ENCODE data around the gene GPR15.

Gene GPR15

DNA sequence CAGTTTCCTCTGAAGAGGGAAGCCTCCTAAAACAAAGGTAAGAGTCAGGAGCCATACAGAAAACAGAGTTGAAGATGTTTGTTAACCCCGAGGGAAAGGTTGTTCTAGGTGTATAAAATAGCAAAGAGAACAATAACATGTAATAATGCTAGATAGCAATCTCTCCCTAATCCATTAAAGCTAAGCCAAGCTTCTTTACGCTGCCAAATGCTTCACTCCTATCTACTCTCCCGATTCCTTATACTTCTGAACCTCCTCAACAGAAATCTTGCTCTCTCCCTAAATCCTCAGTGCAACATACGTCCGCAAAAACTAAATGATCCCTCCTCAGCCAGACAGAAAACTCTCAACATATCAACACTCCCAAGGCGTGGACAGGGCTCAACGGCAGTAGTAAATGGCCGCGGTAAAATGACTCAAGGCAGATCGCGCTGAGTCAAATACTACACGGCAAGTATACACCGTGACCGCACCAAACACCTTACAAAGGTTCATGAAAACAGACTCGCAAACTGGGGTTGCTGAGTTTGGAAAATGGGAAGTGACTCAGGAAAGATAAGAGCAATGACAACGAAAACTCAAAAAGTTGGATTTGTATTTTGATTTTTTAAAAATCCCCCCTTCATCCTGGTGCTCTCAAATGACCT lies 9.8 kb upstream of the GPR15 start:
- H3K27ac Mint-ChIP-seq, result peak overlapping the region; percentile 72
- ATAC-seq, result peak; percentile 73
- H3K4me3 Mint-ChIP-seq, result peak overlapping the region; percentile 89
- H3K36me3 Mint-ChIP-seq, result peaks cover 55% of the 10 kb centered on the region
- peaks cover 64% of the 10 kb centered on the region for H3K4me1 Mint-ChIP-seq
- H3K9me3 Mint-ChIP-seq, result no peaks in the 10 kb centered on the region
- no peaks in the 10 kb centered on the region for H3K27me3 Mint-ChIP-seq

DNA sequence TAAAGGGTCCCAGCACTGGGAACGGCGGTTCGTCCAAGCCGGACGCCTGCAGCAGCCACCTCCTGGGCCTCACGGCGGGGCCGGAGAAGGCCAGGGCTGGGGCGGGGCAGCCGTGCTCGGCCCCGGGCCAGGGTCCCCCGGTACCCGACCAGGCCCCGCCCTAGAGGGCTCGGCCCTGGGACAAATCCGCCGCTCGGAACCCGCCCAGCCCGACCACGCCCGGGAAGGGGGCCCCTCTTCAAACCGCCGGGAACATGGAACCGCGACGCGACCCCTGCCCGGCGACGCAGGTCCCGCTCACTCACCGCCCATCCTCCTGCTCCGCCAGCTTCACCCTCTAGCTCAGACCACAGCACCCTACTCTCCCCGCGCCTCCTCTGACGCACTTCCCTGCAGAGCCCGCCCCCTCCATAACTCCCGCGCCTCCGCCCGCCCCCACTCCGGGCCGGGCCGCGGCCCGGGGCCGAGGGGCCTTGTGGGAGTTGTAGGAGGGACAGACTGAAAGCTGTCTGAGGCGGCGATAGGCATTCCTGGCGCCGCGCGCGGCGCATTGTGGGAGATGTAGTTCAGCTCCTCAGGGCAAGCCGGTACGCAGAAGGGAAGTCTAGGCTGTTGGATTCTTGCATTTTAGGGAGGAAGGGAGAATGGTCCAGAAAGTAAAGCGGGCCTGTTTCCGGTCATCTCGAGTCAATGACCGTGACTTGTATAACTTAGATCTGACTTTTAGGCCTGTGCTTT lies 9.1 kb upstream of the GPR15 start, which contains the start of gene CLDND1:
Gene CLDND1, minus strand, starts transcription at position 359 of the 738 bp plus-strand sequence. CDS start 1,478 bp downstream, outside the sequence.
- Mint-ChIP-seq H3K4me3 (peak within 1 kb of the TSS; percentile 89), H3K27ac (peak within 1 kb of the TSS; percentile 72), H3K27me3 (no peaks in the 10 kb centered on the region), H3K9me3 (no peaks in the 10 kb centered on the region), H3K36me3 (peaks cover 53% of the 10 kb centered on the region), H3K4me1 (peaks cover 64% of the 10 kb centered on the region)
- peak; percentile 99 for ATAC-seq

DNA sequence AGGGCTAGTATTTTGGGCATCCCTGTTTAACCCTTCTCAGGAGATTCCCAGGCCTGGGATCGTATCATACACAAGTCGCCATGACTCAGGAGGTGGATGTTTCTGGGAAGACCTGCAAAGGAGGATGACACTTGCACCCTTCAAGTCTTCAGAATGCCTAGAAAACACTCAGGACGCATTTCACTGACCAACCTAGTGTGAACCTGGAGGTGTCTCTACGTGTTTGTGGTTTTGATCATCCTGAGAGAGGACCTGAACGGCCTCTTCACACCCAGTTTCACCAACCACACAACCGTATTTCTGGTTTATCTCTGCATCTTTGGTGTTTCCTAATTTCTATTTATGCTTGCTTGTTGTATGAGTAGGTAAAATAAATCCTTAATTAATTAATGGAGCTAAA lies 6.3 kb upstream of the GPR15 start:
- H3K9me3 Mint-ChIP-seq, result no peaks in the 10 kb centered on the region
- H3K36me3 Mint-ChIP-seq, result peaks cover 42% of the 10 kb centered on the region
- H3K4me3 Mint-ChIP-seq, result no peak overlapping the region
- no peak for ATAC-seq
- H3K4me1 Mint-ChIP-seq, result peaks cover 55% of the 10 kb centered on the region
- H3K27ac Mint-ChIP-seq, result peak overlapping the region; percentile 40
- no peaks in the 10 kb centered on the region for H3K27me3 Mint-ChIP-seq

DNA sequence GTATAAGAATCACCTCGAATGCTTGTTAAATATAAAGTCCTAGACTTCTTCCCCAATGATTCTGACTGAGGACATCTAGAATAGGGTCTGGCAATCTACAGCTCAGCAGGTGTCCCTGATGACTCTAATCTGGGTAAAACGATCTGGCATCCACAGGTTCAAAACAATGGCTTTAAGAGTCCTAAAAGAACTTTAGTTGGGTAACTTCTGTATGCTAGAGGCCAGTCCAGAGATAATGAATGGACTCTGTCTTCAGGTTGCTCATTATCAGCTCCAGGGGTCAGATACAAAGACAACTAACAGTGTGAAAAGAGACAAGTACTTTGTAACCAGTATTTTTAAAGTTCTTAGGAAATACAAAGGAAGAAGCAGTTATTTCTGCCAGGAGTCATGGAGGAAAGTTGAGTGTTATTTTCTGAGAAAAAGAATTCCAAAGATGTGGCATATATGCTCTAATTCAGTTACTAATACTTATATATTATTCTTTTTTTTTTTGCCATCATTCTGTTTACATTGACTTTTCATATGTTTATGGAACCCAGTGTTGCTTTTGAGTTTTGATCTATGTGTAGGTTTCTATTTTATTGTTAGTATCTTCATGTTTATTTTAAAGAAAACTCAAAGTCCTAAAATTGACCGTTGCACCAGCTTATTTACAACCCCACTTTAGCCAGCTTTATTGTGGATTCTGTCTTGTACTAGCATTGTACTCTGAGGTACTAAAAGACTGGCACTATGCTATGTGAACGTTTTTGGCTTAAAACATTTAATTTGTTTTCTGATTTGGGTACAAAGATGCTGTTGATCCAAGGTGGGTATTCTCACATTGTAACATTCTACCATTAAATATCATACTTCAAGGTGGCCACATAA lies 3.1 kb upstream of the GPR15 start:
- Mint-ChIP-seq H3K27me3 (no peaks in the 10 kb centered on the region), H3K9me3 (no peaks in the 10 kb centered on the region), H3K36me3 (peaks cover 59% of the 10 kb centered on the region), H3K27ac (peak overlapping the region; percentile 51), H3K4me1 (peaks cover 43% of the 10 kb centered on the region), H3K4me3 (peak overlapping the region; percentile 67)
- ATAC-seq, result no peak

DNA sequence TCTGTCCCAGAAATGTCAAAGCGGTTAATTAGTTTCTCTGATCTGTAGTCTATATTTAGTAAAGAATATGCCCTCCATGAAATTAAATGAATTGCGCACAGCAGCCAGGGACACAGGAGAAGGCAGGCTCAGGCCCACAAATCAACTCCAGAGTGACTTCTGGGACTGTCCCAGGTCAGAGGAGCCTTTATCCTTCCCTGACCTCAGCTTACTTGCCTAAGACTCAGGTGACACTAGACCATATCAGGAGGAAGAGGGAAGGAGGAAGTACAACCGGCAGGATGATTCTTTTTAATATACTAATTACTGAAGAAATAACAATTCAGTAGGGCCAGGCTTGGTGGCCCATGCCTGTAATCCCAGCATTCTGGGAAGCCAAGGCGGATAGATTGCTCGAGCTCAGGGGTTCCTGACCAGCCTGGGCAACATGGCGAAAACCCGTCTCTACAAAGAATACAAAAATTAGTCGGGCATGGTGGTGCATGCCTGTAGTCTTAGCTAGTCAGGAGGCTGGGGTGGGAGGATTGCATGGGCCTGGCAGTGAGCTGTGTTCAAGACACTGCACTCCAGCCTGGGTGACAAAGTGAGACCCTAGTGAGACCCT lies 1.8 kb upstream of the GPR15 start:
- Mint-ChIP-seq H3K36me3 (peaks cover 47% of the 10 kb centered on the region), H3K4me1 (peaks cover 32% of the 10 kb centered on the region), H3K27ac (peak overlapping the region; percentile 43), H3K4me3 (peak overlapping the region; percentile 84), H3K9me3 (no peaks in the 10 kb centered on the region), H3K27me3 (no peaks in the 10 kb centered on the region)
- no peak for ATAC-seq

DNA sequence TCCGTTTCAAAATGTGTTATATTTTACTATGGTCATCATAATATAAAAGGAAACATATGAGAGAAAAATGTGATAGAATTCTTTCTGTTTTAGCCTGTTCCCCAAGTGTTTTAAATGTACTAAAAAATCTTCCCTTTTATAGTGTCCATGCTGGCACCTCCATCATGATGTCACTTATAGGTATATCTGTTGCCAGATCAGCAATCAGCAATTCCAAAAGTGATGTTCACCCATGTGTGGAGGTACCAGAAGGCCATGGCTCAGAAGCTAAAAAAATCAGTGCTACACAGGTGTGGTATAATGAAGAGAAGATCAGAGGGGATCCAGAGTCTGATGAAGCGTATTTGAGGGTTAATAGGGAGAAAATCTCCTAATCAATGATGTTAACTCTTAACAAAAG lies 1.1 kb upstream of the GPR15 start:
- H3K27me3 Mint-ChIP-seq, result no peaks in the 10 kb centered on the region
- H3K27ac Mint-ChIP-seq, result peak overlapping the region; percentile 77
- no peak for ATAC-seq
- peaks cover 29% of the 10 kb centered on the region for H3K4me1 Mint-ChIP-seq
- H3K4me3 Mint-ChIP-seq, result peak overlapping the region; percentile 84
- H3K36me3 Mint-ChIP-seq, result peaks cover 43% of the 10 kb centered on the region
- no peaks in the 10 kb centered on the region for H3K9me3 Mint-ChIP-seq

DNA sequence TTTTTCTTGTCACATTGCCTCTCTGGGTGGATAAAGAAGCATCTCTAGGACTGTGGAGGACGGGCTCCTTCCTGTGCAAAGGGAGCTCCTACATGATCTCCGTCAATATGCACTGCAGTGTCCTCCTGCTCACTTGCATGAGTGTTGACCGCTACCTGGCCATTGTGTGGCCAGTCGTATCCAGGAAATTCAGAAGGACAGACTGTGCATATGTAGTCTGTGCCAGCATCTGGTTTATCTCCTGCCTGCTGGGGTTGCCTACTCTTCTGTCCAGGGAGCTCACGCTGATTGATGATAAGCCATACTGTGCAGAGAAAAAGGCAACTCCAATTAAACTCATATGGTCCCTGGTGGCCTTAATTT lies 478 bp downstream of the GPR15 start:
- Mint-ChIP-seq H3K27me3 (no peaks in the 10 kb centered on the region), H3K36me3 (peaks cover 43% of the 10 kb centered on the region), H3K27ac (peak overlapping the region; percentile 77), H3K9me3 (no peaks in the 10 kb centered on the region), H3K4me3 (peak overlapping the region; percentile 84), H3K4me1 (peaks cover 29% of the 10 kb centered on the region)
- ATAC-seq, result no peak

DNA sequence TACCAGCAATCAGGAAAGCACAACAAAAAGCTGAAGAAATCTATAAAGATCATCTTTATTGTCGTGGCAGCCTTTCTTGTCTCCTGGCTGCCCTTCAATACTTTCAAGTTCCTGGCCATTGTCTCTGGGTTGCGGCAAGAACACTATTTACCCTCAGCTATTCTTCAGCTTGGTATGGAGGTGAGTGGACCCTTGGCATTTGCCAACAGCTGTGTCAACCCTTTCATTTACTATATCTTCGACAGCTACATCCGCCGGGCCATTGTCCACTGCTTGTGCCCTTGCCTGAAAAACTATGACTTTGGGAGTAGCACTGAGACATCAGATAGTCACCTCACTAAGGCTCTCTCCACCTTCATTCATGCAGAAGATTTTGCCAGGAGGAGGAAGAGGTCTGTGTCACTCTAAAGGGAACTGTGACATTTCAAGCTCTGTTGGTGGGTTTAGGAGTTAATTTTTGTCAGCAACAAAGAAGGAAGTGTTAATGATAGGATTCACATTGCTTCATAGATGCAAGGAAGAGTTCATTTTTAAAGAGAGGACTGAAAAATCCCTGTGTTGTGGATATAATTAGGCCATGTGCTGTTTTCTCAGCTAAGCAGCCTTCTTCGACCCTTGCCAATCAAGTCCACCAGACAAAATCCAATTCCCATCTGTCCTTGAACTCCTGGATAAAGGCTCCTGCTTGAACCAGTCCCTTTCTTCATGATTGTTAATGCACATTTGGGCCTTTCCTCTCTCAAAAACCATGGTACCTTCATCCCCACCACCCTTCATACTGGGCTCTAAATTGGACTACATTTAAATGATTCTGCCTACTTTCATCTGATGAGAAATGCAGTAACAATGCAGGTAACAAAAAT lies 1.2 kb downstream of the GPR15 start:
- Mint-ChIP-seq H3K27ac (peak overlapping the region; percentile 77), H3K27me3 (no peaks in the 10 kb centered on the region), H3K36me3 (peaks cover 43% of the 10 kb centered on the region), H3K9me3 (no peaks in the 10 kb centered on the region), H3K4me3 (peak overlapping the region; percentile 84), H3K4me1 (peaks cover 29% of the 10 kb centered on the region)
- ATAC-seq, result no peak

DNA sequence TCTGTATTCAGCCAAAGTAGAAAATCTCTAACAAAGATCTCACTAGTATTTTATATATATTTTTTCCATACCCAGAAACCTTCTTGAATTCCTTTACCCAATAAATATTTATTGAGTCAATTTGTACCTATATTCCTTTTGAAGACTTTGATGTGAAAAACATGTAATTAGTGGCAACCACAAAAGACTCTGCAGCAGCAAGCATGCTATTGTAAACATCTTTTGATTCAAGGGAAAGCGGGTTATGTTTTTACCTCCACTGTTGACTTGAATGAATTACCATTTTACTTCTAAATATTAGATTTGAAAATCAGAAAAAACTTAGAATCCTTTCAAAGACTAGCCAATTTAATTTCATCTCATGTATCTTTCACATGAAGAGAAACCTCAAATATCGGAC lies 2.4 kb downstream of the GPR15 start:
- Mint-ChIP-seq H3K4me3 (peak overlapping the region; percentile 84), H3K36me3 (peaks cover 38% of the 10 kb centered on the region), H3K27me3 (no peaks in the 10 kb centered on the region), H3K4me1 (peaks cover 22% of the 10 kb centered on the region), H3K9me3 (no peaks in the 10 kb centered on the region), H3K27ac (peak overlapping the region; percentile 77)
- no peak for ATAC-seq

DNA sequence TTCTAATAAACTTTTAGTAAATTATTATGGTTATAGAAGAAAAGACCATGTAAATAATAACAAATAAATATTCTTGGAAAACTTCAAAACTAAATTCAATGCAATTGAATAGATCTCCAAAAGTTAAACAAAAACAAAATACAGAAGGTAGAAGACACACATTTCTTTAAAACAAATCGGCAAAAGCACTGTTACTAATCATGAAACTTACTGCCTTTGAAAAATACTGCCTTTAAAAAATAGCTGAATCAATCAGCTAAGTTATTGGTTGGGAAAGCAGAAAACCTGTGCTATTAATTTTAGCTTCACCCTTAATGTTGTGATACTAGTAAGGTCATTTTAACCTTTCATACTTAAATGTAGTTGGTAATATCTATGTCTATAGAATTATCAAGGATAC lies 3.0 kb downstream of the GPR15 start:
- ATAC-seq, result no peak
- Mint-ChIP-seq H3K4me3 (peak overlapping the region; percentile 59), H3K36me3 (peaks cover 37% of the 10 kb centered on the region), H3K9me3 (no peaks in the 10 kb centered on the region), H3K27ac (peak overlapping the region; percentile 77), H3K27me3 (no peaks in the 10 kb centered on the region), H3K4me1 (peaks cover 21% of the 10 kb centered on the region)

DNA sequence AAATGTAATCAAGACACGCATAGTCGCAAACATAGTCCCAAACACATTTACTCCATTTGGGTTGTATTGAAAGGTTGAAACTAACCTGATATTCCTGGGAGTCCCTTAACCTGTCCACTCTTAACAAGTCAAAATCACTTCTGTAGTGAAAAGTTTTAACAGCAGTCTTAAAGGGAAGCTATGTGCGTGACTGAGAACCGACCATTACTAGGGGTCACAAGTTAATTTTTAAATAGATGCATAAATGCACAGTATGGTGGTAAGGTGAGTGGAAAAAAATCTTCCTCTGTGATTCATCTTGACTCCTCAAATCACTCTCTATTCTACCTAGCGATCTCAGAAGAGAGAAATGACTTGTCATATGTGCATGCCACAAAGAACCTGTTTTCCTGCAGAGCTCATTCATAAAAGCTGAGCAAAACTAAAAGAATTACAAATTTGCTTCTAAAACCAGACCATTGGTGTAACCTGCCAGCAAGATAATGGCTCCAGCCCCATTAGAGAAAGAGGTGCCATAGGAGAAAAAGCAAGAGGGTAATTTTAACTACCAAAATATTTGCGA lies 4.8 kb downstream of the GPR15 start:
- Mint-ChIP-seq H3K27ac (peak overlapping the region; percentile 78), H3K36me3 (peaks cover 21% of the 10 kb centered on the region), H3K4me3 (peak overlapping the region; percentile 73), H3K27me3 (no peaks in the 10 kb centered on the region), H3K4me1 (peaks cover 11% of the 10 kb centered on the region), H3K9me3 (no peaks in the 10 kb centered on the region)
- peak; percentile 92 for ATAC-seq

DNA sequence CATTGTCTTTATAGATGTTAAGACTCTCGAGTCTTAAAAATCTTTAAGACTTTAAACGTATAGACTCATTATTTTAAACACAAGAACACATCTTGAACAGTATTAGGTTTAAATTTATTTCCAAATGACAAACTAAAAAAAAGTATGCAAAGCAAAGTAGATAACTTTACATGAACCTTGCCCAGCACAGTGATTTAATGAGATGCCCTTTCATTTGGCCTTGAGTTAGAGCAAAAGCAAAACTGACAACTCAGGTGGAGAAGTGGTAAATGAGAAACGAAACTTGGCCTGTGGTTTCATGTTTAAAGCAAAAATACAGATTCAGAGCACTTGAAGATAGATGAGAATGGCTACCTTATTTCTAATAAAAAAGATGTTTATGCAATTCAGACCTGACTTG lies 8.6 kb downstream of the GPR15 start:
- no peak overlapping the region for H3K4me3 Mint-ChIP-seq
- ATAC-seq, result peak; percentile 81
- H3K36me3 Mint-ChIP-seq, result peaks cover 4% of the 10 kb centered on the region
- H3K9me3 Mint-ChIP-seq, result no peaks in the 10 kb centered on the region
- H3K27me3 Mint-ChIP-seq, result no peaks in the 10 kb centered on the region
- peaks cover 23% of the 10 kb centered on the region for H3K4me1 Mint-ChIP-seq
- peak overlapping the region; percentile 36 for H3K27ac Mint-ChIP-seq

DNA sequence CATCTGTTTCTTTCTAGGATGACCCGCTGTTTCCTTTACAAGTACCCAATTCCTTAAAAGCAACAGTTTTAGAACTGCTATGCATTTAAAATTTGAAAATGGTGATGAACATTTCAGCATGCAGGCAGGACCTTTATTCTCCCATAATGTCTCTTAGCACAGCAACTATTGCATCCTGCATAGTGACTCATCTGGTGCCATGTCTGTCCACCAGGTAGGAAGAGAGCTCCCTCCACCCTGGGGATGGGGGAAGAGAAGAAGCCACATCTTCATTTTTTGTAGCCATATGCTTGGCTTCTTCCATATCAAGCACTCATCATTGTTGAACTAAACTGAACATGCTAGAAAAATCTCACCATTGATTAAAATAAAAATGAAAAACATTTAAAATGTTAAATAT lies 9.9 kb downstream of the GPR15 start:
- Mint-ChIP-seq H3K27ac (no peak overlapping the region), H3K4me3 (no peak overlapping the region), H3K36me3 (peaks cover 4% of the 10 kb centered on the region), H3K27me3 (no peaks in the 10 kb centered on the region), H3K9me3 (no peaks in the 10 kb centered on the region), H3K4me1 (peaks cover 30% of the 10 kb centered on the region)
- ATAC-seq, result no peak

DNA sequence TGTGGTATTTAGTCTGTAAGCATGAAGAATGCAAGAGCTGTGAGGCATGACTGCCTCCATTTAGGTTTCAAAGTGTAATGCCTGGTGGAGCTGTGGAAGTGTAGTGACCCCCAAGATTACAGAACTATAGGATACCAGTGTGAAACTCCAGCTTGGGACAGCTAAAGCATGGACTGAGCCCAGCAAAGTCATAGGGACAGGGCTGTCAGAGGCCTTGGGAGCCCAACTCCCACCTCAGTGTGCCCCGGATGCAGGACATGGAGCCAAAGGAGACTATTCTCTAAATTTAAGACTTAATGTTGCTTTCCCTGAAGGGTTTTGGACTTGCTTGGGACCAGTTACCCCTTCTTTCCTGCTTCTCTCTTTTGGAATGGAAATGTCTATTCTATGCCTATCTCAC lies 10.8 kb downstream of the GPR15 start:
- peaks cover 4% of the 10 kb centered on the region for H3K36me3 Mint-ChIP-seq
- H3K27me3 Mint-ChIP-seq, result no peaks in the 10 kb centered on the region
- ATAC-seq, result no peak
- H3K4me1 Mint-ChIP-seq, result peaks cover 30% of the 10 kb centered on the region
- H3K9me3 Mint-ChIP-seq, result no peaks in the 10 kb centered on the region
- H3K27ac Mint-ChIP-seq, result peak overlapping the region; percentile 55
- H3K4me3 Mint-ChIP-seq, result no peak overlapping the region
